ENCODE measurements around the gene MAPK8IP2.
"Not testable (repeated sequence)": the region's sequence is repeated elsewhere in the genome, so short reads cannot be mapped to it uniquely, and the experiment has no call there.

The MAPK8IP2 gene

GRCh38 chr22:50599816-50600455 is 657 bp upstream of the MAPK8IP2 start:
- DNase-seq (ENCODE audit: low read depth) = no peak

GRCh38 chr22:50600967-50601668 is 525 bp downstream of the MAPK8IP2 start:
- DNase-seq (ENCODE audit: low read depth) = no peak

GRCh38 chr22:50601669-50602337 is 1.2 kb downstream of the MAPK8IP2 start:
- DNase-seq (ENCODE audit: low read depth) = no peak

- no peak for DNase-seq (ENCODE audit: low read depth)
These were observed 1.7 kb downstream of the MAPK8IP2 start for GRCh38 chr22:50602338-50602700.

- DNase-seq (ENCODE audit: low read depth) = no peak
These were observed 3.1 kb downstream of the MAPK8IP2 start for GRCh38 chr22:50603511-50604255.

- DNase-seq (ENCODE audit: low read depth) = no peak
These were observed 3.8 kb downstream of the MAPK8IP2 start for GRCh38 chr22:50604256-50605001.

- no peak for DNase-seq (ENCODE audit: low read depth)
These were observed 4.5 kb downstream of the MAPK8IP2 start for GRCh38 chr22:50605002-50605612.

- no peak for DNase-seq (ENCODE audit: low read depth)
These were observed 5.1 kb downstream of the MAPK8IP2 start for GRCh38 chr22:50605613-50606074.

- DNase-seq (ENCODE audit: low read depth) = no peak
These were observed 5.8 kb downstream of the MAPK8IP2 start for GRCh38 chr22:50606165-50606945.

GRCh38 chr22:50606946-50607658 is 6.5 kb downstream of the MAPK8IP2 start:
- no peak for DNase-seq (ENCODE audit: low read depth)

GRCh38 chr22:50607659-50608020 is 7.0 kb downstream of the MAPK8IP2 start:
- no peak for DNase-seq (ENCODE audit: low read depth)

GRCh38 chr22:50608058-50608840 is 7.7 kb downstream of the MAPK8IP2 start:
- DNase-seq (ENCODE audit: low read depth) = not testable (repeated sequence)

- DNase-seq (ENCODE audit: low read depth) = no peak
These were observed 8.4 kb downstream of the MAPK8IP2 start for GRCh38 chr22:50608996-50609395.

- no peak for DNase-seq (ENCODE audit: low read depth)
These were observed 9.0 kb downstream of the MAPK8IP2 start for GRCh38 chr22:50609599-50609998.

GRCh38 chr22:50610041-50610451 is 9.5 kb downstream of the MAPK8IP2 start:
- DNase-seq (ENCODE audit: low read depth) = no peak

- no peak for DNase-seq (ENCODE audit: low read depth)
These were observed 10.0 kb downstream of the MAPK8IP2 start for GRCh38 chr22:50610581-50610980.

- no peak for DNase-seq (ENCODE audit: low read depth)
These were observed 10.9 kb downstream of the MAPK8IP2 start for GRCh38 chr22:50611341-50612060.

GRCh38 chr22:50612168-50612527 is 11.6 kb downstream of the MAPK8IP2 start:
- DNase-seq (ENCODE audit: low read depth) = no peak
